Prostate gland (tissue), 2 donors: ENCODE data around the gene FGF3.

ENCODE experiments used
- CTCF ChIP-seq, 4 experiments: fragments of 200-600 bp in 2 of 4; fragments of 450-650 bp in 2 of 4; sonication (generic) in 2 of 4; IDR thresholded peaks; 1 replicate in 3 of 4; 2 replicates in 1 of 4; pipeline ENCODE4 v1.5.1; 2016 to 2019; ENCODE audit warnings: antibody characterized with exemption in 4 of 4, mild to moderate bottlenecking in 2 of 4, moderate library complexity in 2 of 4
- POLR2A ChIP-seq: fragments of 450-650 bp; IDR thresholded peaks from one replicate; pipeline ENCODE4 v1.6.1; 2016; ENCODE audit warnings: antibody characterized with exemption, mild to moderate bottlenecking
- POLR2AphosphoS5 ChIP-seq: sonication (generic); formaldehyde crosslinking; IDR thresholded peaks from one replicate; pipeline ENCODE4 v1.6.1; 2017; ENCODE audit warnings: antibody characterized with exemption

GRCh38 chr11:69781241-69781640, 38.0 kb downstream of the FGF3 start:
- TF ChIP-seq POLR2A (no peak), CTCF (IDR thresholded peaks at IDR 0.05) (no peak), POLR2AphosphoS5 (no peak)
